NCI-H2107 treated with DMSO at 0.1 percent for 48 hours (cell line): ENCODE results near the gene APBA2.
"Not testable (repeated sequence)": the region's sequence is repeated elsewhere in the genome, so short reads cannot be mapped to it uniquely, and the experiment has no call there.

Experiments
- DNase-seq: peaks from one replicate; lab custom pipeline; 2025; ENCODE audit not compliant: unreplicated experiment; lab: John Stamatoyannopoulos, UW

Gene APBA2

GRCh38 chr15:29142129-29142747 lies 256.5 kb downstream of the APBA2 start:
- no peak for DNase-seq

GRCh38 chr15:29143293-29143692 lies 257.5 kb downstream of the APBA2 start:
- no peak for DNase-seq

- no peak for DNase-seq
Measured at GRCh38 chr15:29143909-29144635, 258.3 kb downstream of the APBA2 start.

- DNase-seq = no peak
Measured at GRCh38 chr15:29149738-29150075, 263.9 kb downstream of the APBA2 start.

GRCh38 chr15:29150515-29151483 lies 265.0 kb downstream of the APBA2 start:
- DNase-seq = no peak

GRCh38 chr15:29151484-29151857 lies 265.7 kb downstream of the APBA2 start:
- no peak for DNase-seq

- DNase-seq = no peak
Measured at GRCh38 chr15:29156521-29156920, 270.7 kb downstream of the APBA2 start.

GRCh38 chr15:29159771-29160455 lies 274.1 kb downstream of the APBA2 start:
- DNase-seq = no peak

GRCh38 chr15:29162411-29162810 lies 276.6 kb downstream of the APBA2 start:
- DNase-seq = no peak

GRCh38 chr15:29167122-29167521 lies 281.3 kb downstream of the APBA2 start:
- not testable (repeated sequence) for DNase-seq
